ENCODE measurements around the gene FGG.
"Not testable (repeated sequence)": the region's sequence is repeated elsewhere in the genome, so short reads cannot be mapped to it uniquely, and the experiment has no call there.

Gene FGG

GRCh38 chr4:154611833-154612232, 623 bp downstream of the FGG start:
- no peak for DNase-seq (ENCODE audit: low spot score)
- FAIRE-seq = no peak

GRCh38 chr4:154610582-154610981, 1.9 kb downstream of the FGG start:
- DNase-seq (ENCODE audit: low spot score) (no peak), FAIRE-seq (no peak)

- no peak for DNase-seq (ENCODE audit: low spot score)
- FAIRE-seq = no peak
Measured at GRCh38 chr4:154609532-154609931, 2.9 kb downstream of the FGG start.

- FAIRE-seq (no peak), DNase-seq (ENCODE audit: low spot score) (no peak)
Measured at GRCh38 chr4:154608361-154609252, 3.8 kb downstream of the FGG start.

GRCh38 chr4:154606728-154607723, 5.4 kb downstream of the FGG start:
- DNase-seq (ENCODE audit: low spot score) = no peak
- no peak for FAIRE-seq

- FAIRE-seq (no peak), DNase-seq (ENCODE audit: low spot score) (no peak)
Measured at GRCh38 chr4:154604696-154605200, 7.7 kb downstream of the FGG start.

GRCh38 chr4:154603033-154603943, 9.2 kb downstream of the FGG start:
- no peak for FAIRE-seq
- DNase-seq (ENCODE audit: low spot score) = no peak

GRCh38 chr4:154602404-154603020, 9.9 kb downstream of the FGG start:
- no peak for DNase-seq (ENCODE audit: low spot score)
- no peak for FAIRE-seq

GRCh38 chr4:154597798-154598774, 14.4 kb downstream of the FGG start:
- DNase-seq (ENCODE audit: low spot score) (no peak), FAIRE-seq (no peak)

GRCh38 chr4:154597281-154597680, 15.2 kb downstream of the FGG start:
- not testable (repeated sequence) for FAIRE-seq; DNase-seq (ENCODE audit: low spot score)

- no peak for DNase-seq (ENCODE audit: low spot score)
- FAIRE-seq = no peak
Measured at GRCh38 chr4:154595807-154596206, 16.6 kb downstream of the FGG start.

GRCh38 chr4:154594343-154594742, 18.1 kb downstream of the FGG start:
- DNase-seq (ENCODE audit: low spot score); FAIRE-seq: not testable (repeated sequence)

- no peak for FAIRE-seq
- DNase-seq (ENCODE audit: low spot score) = no peak
Measured at GRCh38 chr4:154593868-154594267, 18.6 kb downstream of the FGG start.

- FAIRE-seq = no peak
- no peak for DNase-seq (ENCODE audit: low spot score)
Measured at GRCh38 chr4:154591890-154592289, 20.6 kb downstream of the FGG start.

- no peak for DNase-seq (ENCODE audit: low spot score)
Measured at GRCh38 chr4:154590329-154591006, 22.0 kb downstream of the FGG start, which contains the start of gene FGA. FGA (minus strand) TSS chr4:154590742; CDS start chr4:154590687, 55 bp downstream.

GRCh38 chr4:154589296-154590197, 22.9 kb downstream of the FGG start:
- FAIRE-seq (no peak), DNase-seq (ENCODE audit: low spot score) (no peak)

More at GRCh38 chr4:154590329-154591006, 22.0 kb downstream of the FGG start, which contains the start of gene FGA:
- no peak for FAIRE-seq

- no peak for FAIRE-seq
- DNase-seq (ENCODE audit: low spot score) = no peak
Measured at GRCh38 chr4:154588198-154588597, 24.3 kb downstream of the FGG start.
